ENCODE measurements around the gene NOL4L.

NOL4L gene

GRCh38 chr20:32395066-32395465, 190.1 kb downstream of the NOL4L start:
- H3K9me2 ChIP-seq (replicated peaks; ENCODE audit: insufficient read depth, low read length) = no peaks in the 10 kb centered on the region
- H4K20me1 ChIP-seq (ENCODE audit: low read depth, low read length) = peaks cover 9% of the 10 kb centered on the region
- H3K9me3 ChIP-seq (ENCODE audit: insufficient read depth, low read length) = no peaks in the 10 kb centered on the region
- no peak overlapping the region for H3K4me3 ChIP-seq (ENCODE audit: insufficient read depth, low read length, poor library complexity, severe bottlenecking)
- H3K9ac ChIP-seq (ENCODE audit: low read length) = no peak overlapping the region
- no peak overlapping the region for H3K4me2 ChIP-seq (ENCODE audit: low read depth, low read length, poor library complexity, severe bottlenecking)
- TF ChIP-seq CTCF (IDR thresholded peaks at IDR 0.05; ENCODE audit: insufficient read depth, low read length, poor library complexity, severe bottlenecking) = no peak
- TF ChIP-seq EZH2phosphoT487 (conservative IDR thresholded peaks at IDR 0.05; ENCODE audit: low read length) = no peak
- H3K36me3 ChIP-seq (ENCODE audit: low read length) = peaks cover 14% of the 10 kb centered on the region; the same call in 1 of the 2 replicates
- no peaks in the 10 kb centered on the region for H3K27me3 ChIP-seq (ENCODE audit: low read length)
- no peak overlapping the region for H3K27ac ChIP-seq (ENCODE audit: low read depth, low read length)
- no peak overlapping the region for H2AFZ ChIP-seq (ENCODE audit: low read depth, low read length, severe bottlenecking)
- peaks cover 85% of the 10 kb centered on the region for H3K79me2 ChIP-seq (ENCODE audit: insufficient read depth, low read length)
- H3F3A ChIP-seq (ENCODE audit: insufficient read depth) = peaks cover 4% of the 10 kb centered on the region
